ENCODE measurements around the gene NFKBIE.

The NFKBIE gene

DNA sequence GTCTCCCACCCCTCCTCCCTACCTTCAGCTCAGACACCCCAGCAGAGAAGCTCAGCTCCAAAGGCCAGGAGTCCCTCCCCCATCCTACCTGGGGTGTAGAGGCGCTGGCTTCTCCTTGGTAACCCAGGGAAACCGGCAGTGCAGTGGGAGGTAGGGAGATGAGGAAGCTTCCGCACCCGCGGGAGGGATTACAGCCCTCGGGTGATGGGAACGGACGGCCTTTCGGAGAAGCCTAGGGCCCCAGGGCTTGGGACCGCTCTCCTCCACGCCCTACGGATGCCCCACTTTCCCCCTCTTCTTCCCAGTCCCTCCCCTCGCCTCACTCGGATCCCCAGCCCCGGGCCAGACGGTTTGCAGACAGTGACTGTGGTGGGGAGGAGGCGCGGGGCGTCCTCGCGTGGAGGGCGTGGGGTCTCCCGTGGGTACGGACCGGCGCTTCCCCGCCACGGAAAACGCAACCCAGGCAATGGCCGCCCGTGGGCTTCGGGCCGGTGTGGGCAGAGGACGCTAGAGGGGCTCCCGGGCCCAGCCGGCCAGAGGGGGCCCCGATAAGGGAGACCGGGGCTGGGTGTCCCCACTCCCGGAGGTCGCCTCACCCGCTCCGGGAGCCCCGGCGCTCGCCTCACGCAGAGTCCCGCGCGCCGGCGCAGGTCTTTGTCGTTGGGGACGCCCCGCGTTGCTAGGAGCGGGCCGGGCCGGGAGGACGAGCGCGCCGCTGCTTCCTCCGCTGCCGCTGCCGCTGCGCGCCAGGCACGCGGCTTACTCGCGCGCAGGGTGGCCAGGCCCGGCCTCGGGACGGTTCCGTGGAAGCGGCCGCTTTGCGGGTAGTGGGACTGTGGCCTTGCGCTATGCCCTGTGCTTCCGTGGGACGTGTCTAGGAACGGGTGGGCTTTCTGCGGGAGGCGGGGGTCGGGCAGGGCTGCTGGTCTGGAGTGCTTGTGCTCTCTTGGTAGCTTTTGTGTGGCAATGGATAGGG lies 32.0 kb upstream of the NFKBIE start:
- peak; percentile 35 for DNase-seq

DNA sequence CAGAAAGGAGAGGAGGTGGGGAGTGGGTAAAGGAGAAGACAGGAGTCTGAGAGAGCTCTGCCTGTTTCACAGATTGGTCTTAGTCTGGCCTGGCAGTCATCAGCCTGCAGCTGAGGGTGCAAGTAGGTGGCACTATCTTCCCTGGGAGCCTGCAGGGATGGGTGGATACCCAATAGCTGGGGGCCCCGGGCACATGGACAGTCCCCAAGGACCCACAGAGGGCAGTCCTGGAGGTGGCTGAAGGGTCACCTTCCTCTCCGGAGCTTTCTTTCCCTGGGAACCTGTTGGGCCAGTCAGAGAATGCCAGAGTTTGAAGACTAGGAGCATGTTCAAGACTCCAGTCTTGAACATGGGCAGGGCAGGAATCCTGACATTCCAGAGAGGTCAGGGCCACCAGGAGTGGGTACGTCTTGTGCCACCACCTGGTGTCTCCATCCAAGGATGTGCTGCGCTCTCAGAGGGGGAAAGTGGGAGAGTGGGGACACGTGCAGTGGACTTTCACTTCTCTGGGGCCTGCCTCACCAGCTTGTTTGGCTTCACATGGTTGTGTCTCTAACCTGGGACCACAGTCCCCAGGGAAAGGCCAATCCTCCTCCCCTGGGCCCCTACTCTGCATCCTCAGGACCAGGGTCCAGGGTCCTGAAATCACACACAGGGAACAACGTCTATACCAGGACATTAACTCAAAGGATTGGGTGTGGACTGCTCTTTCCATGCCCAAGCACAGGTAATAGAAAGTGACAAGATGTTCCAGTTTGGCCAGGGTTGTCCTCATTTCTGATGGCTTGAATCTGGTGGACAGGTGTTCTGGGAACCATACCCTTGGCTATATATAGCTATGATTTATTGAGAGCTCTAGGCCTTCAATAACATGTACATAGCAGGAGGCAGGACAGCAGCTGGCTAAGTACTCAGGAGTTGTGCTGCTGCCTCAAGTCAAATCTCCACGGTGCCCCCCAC lies 29.8 kb upstream of the NFKBIE start:
- no peak for DNase-seq

DNA sequence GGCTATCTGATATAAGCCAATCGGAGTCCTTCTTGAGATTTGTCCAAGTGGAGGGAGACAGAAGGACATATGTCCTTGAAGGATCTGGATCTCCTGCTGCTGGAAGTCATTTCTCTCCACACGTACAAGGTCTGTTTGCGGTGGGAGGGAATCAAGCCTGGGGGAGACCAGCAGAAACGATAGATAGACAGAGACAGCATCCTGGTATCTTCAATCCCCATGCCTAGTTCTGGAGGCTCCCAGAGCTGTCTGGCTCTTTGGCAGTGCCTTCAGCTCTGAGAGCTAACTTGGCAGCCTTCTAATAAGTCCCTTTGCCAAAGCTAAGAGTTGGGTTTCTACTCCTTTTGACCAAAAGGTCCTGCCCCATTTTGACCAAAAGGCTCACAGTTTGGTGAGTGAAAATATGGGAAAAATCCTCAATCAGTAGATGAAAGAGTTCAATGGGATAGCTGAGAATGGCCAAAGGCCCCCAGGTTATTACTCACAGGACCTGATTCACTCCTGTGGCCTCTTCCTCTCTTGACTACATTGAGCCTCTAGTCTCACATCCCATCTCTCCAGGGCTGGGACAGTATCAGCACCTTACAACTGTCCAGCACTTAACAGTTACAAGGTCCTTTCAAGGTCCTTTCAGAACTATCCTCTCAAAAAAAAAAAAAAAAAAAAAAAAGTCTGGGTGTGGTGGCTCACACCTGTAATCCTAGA lies 27.5 kb upstream of the NFKBIE start:
- DNase-seq: no peak

DNA sequence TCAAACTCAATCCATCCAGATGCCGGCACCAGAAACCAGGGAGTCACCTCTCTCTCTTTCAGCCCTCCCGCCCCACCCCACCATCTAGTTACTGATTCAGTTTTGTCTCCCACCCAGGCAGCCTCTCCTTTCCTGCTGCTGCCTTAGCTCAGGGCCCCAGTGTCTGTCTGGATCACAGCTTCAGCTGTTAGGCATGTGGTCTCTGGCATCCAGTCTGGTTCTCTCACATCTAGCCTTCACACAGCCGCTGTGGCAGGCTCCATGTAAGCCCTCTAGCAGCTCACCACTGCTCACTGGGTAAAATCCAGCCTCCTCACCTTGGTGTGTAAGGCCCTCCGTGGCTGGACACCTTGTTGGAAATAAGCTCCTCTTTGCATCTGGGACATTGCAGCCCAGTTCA lies 26.5 kb upstream of the NFKBIE start:
- DNase-seq: no peak

DNA sequence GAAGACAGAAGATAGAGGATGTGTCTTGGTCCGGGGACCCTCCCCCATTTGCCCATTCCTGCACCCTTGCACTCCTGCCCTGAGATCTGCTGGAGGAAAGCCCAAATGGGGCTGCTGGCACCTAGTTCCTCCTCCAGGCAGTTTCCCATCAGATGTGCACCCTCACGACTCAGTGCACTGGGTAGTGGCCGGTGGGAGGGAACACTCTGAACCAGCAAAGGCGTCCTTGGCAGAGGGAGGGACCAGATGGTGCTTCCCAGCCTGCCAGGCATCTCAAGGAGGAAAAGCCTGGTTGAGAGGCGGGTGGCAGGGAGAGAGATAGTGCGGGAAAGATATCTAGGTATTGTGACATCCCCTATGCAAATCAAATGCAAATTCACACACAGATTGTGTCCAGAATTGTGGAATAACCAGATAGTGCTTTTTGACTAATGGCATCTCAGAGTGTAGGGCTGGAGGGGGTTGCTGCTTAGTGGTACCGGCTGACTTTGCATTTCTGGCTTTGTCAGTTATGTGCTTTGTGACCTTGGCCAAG lies 24.4 kb upstream of the NFKBIE start:
- DNase-seq: peak; percentile 90

DNA sequence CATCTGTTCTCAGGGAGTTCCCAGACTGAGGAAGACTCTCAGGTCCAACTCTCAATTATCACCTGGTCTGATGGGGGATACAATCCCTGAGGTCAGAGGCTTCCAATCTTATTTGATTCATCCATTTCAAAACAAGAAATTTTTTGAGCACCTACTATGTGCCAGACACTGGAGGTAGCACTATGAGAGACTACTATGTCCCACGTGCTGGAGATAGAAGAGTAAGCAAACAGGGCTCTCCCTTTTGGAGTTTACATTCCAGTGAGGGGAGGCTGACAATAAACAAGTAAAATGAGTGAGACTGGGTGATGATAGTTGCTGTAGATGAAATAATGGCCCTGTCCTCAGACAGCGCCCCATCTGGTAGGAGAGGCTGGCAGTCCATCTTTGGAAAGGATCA lies 21.4 kb upstream of the NFKBIE start:
- no peak for DNase-seq

DNA sequence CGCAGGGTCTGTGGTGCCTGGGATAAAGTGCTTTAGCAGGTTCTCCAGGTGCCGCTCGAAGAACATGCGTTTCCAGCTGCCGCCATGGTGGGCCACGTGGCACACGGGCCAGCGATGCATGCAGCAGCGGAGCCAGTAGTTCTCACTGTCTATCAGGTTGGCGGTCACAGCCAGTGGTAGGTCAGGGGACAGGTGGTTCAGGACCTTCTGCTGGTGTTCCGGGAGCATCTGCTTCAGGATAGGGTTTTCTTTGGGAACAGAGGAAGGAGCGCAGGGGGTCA lies 20.9 kb upstream of the NFKBIE start:
- no peak for DNase-seq

DNA sequence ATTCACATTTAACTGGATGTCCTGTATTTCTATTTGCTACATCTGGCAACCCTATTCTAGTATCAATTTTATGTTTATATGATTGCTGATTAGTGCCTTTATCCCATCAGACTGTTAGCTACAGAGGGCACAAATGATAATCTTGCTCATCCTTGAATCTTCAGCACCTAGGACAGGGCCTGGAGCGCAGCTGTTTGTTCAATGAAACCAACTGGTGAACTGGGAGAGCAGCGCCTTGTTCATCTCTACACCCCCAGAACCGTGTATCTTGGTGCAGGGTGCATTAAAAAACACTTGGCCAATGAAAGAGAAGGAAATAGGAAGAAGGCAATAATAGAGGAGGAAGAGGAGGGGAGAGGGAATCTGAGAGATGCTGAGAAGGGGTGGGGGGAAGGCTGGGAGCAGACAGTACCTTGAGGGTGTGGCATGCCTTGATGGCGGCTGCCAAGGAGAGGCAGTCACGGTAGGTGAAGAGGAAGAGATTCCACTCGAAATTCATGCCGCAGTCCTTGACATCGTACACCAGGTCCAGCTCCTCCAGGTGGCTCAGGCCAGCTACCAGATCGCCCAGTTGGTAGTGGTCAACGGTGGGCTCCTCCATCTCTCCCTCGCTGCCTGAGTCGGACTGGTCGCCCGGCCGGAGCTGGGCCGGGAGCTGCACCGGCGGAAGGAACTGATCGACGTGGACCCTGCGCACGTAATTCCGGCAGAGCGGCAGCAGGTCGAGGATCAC lies 20.4 kb upstream of the NFKBIE start:
- no peak for DNase-seq

DNA sequence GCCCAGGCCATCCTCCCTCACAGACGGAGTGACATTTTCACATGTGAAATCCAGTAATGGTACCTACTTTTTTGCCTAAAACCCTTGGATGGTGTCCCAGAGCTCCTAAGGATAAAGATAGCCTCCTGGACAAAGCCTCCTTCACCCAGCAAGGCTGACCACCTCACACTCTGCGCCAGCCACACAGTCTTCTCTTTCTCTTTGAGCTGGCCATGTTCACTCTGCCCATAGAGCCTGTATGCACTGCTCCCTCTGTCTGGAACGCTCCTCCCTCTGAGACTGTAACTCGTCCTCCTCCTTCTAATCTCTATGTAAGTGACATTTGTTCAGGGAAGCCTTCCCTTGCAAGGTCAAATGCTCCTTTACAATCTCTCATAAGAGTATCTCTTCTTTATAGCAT lies 19.5 kb upstream of the NFKBIE start:
- no peak for DNase-seq

DNA sequence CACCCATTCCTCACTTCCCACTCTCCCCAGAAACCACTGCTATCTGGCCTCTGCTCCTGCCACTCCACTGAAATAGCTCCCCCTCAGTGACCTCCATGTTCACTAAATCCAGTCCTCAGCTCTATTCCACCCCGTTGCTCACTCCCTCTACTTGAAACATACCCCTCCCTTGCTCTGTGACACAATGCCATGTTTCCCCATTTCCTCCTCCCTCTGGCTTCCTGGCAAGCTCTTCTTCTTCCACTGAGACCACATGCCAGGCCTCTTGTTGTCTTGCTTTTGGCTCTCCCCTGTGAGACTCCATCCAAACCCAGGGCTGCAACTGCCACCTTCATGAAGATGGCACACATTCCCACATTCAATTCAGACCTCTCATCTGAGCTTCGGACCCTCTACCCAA lies 18.8 kb upstream of the NFKBIE start:
- DNase-seq: no peak

DNA sequence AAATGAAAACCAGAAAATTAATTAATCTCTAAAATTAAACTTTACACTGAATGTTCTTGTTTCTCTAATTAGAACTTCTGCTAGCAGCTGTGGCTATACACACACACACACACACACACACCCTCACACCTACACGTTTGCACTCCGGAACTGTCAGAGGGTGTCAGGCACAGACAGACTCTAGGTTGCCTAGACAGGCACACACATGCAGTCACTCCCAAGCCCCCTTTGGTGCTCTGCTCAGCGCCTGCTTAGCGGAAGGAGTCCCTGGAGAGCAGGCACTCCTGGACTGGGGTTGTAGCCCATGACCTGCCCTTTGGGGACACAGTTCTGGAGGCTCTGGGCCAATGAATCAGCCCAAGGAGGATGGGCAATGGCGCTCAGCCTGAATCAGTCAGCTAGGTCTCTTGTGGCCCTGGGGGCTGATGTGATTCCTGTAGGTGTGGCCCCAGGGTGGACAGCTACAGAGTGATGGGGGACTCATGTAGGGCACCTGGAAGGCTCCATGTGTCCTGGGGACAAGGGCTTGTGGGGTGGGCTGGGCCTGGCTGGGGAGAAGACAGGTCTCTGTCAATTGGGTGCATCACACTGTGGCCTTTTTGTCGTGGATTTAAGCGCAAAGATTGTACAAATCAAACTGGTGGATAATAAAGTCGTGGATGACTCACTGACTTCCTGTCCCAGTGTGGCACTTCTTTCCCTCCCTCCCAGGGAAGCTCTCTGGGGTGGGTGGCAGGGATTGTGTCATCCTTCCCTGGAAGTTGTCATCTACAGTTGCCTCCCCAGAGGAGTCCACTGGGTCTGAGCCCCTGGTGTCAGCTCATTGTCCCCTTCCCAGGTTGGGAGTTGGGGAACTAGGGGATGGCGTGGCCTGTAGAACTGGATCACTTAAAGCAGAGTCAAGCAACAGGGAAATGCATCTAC lies 13.7 kb upstream of the NFKBIE start:
- DNase-seq: no peak

DNA sequence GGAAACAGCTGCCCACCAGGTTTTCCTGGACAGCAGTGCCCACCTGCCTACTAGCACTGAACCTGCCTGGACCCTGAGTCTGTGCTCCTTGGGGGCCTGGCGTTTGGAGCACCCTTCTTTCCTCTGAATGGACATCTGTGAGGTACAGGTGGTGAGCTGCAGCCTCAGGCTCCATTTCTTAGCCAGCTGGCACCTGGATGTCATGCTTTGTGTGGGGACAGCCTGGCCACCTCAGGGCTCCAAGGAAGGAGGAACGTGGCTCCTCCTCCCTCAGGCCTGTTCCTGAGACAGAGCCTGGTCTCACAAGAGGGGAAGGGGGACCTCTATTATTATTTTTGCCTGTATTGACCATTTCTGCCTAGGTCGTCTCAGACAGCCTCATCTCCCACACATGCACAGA lies 13.0 kb upstream of the NFKBIE start:
- DNase-seq: no peak

DNA sequence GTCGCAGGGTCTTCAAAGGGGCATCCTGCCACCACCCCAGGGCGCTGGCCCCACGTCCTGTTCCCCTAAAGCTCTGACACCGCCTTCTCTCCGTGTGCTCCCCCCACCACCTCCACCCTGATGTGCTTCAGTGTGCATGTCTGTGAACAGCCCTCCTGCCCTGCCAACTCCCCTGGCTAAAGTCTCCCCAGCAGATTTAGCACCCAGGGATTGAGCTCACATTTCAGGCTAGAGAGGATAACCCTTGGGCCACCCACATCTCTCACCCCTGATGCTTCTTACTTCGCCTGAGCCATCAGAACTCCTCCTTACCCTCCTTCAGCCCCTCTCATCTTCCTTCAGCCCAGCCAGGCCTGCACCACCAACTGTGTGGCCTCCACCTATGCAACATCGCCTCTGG lies 12.4 kb upstream of the NFKBIE start:
- no peak for DNase-seq

DNA sequence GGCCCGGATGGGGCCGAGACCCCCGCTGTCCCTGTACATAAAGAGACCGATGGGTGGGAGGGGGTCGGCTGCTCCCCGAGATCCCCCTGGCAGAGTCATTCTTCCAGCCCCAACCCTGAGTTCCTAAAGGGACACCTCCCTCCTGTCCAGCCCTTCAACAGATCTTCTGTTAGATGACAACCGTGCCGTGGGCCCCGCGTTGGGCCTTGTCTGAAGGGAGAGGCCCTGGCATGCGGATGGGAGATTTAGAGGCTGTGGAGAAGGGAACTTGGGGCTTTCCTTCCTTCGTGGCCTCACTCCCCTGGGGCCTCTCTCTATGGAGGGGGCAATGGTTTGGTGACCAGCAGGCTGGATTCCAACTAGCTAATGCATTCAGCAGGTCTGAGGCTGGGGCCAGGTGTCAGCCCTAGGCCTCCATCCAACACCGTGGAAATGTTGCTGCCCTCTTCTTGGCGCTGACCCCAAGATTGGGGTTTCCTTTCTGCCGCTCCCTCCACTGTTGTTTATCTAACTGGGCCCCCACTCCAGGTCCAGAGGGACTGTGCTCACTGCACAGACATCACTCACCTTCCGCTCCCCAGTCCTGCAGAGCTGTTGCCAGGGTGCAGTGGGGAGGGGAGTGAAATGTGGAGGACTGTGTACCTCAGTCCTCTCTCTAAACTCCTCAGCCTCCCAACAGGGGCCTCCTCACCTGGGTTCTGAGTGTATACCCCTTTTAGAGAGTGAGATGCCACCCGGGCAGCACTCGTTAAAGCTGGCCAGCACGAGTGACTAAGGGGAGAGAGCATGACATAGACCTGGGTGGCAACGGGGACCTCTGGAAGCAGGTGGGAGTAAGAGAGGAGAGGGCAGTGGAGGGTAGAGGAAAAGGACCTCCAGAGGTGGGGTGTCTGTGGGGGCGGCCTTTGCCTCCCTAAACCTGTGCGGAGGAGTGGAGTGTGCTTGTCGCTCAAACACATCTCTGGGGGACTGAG lies 11.6 kb upstream of the NFKBIE start:
- DNase-seq: no peak

DNA sequence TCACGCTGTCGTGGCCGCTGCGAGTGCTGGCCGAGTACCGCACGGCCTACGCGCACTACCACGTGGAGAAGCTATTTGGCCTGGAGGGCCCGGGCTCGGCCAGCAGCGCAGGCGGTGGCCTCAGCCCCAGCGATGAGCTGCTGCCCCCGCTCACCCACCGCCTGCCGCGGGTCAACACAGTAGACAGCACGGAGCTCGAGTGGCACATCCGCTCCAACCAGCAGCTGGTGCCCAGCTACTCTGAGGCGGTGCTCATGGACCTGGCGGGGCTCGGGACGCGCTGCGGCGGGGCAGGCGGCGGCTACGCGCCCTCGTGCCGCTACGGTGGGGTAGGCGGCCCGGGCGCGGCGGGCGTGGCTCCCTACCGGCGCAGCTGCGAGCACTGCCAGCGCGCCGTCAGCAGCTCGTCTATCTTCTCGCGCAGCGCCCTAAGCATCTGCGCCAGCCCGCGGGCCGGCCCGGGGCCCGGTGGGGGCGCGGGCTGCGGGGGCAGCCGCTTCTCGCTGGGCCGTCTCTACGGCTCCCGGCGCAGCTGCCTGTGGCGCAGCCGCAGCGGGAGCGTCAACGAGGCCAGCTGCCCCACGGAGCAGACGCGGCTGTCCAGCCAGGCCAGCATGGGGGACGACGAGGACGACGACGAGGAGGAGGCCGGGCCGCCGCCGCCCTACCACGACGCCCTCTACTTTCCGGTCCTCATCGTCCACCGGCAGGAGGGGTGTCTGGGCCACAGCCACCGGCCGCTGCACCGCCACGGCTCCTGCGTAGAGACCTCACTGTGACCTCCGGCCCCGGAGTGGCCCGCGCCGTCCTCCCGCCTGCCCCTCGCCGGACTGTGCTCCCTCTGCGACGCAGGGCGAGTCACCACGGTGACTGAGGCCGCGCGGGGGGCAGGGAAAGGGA lies 10.6 kb upstream of the NFKBIE start:
- no peak for DNase-seq

DNA sequence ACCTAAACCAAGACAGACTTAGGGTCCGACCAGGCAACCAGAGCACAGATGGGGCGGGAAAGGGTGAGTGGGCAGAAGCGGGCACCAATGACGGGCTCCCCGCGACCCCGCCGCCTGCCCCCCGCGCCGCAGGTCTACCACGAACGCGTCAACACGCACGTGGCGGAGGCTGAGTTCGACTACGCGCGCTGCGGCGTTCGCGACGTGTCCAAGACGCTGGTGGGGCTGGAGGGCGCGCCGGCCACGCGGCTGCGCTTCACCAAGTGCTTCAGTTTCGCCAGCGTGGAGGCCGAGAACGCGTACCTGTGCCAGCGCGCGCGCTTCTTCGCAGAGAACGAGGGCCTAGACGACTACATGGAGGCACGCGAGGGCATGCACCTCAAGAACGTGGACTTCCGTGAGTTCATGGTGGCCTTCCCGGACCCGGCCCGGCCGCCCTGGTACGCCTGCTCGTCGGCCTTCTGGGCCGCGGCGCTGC lies 10.0 kb upstream of the NFKBIE start:
- no peak for DNase-seq

DNA sequence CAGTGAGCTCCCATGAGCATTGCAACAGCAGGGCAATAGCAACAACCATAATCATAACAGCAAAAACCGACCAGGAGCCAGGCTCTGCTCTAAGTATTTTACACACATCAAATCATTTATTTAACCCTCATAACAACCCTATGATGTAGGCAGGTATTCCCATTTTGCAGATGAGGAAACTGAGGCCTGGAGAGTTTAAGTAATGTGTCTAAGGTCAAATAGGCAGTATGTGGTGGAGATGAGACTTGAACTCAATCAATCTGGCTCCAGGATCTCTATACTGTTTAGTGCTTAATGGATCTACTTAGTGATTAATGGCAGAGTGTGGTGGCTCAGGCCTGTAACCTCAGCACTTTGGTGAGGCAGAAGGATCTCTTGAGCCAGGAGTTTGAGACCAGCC lies 8.3 kb upstream of the NFKBIE start:
- no peak for DNase-seq

DNA sequence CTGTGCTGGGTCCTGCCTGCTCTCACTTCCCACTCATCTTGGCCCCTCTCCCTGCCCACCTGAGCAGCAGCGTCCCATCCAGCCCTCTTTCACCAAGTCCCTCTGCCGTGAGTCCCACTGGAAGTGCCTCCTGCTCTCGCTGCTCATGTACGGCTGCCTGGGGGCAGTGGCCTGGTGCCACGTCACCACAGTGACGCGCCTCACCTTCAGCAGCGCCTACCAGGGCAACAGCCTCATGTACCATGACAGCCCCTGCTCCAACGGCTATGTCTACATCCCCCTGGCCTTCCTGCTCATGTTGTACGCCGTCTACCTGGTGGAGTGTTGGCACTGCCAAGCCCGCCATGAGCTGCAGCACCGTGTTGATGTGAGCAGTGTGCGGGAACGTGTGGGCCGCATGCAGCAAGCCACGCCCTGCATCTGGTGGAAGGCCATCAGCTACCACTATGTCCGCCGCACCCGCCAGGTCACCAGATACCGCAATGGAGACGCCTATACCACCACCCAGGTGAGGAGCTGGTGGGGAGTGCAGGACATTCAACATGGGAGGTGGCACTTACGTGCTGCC lies 7.7 kb upstream of the NFKBIE start:
- DNase-seq: no peak
